ENCODE results near the gene ANKS1A. TPM values are rescaled to one million over a fixed set of nuclear protein-coding genes. Genes with fewer than 3 reads are reported as not detected.

Gene ANKS1A
- total and polyA plus RNA-seq, 9 donors, result 16.0 to 45.0 (median 27.3) TPM

DNA sequence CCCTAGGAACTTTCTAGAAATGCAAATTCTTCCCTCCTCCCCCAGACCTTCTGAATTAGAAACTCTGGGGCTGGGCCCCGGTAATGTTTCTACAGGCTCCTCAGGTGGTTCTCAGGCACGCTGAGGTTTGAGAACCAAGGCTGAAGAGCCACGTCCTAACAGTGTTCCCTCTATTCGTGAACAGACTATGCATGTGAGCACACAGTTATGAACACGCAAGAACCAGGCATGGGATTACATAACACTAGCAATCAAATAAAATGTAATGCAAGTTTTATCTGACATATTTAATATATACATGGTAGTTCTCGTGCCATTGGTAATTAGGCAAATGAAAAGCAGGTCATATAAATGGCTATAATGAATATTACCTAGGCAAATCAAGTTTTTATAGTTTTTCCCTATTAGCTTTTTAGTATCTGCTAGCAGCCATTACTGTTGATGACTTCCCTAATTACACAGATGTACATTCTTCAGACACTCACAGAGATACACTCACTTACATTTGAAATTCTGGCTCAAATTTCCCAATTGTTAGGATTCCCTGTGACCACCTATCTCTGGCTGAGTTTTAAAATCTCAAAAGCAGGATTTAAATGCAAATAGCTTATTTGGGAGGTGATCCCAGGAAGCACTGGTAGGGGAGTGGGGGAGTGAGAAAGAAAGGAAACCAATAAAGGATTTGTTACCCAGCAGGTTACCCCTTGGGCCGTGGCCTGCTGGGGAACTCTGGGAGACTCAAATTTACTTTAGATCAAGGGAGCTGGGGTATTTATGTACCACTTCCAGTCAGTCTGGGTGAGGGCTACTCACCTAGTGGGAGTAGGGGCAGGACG lies 148.0 kb downstream of the ANKS1A start:
- Histone ChIP-seq H3K27me3 (no peaks in the 10 kb centered on the region), H3K4me1 (ENCODE audit: insufficient read depth) (no peaks in the 10 kb centered on the region), H3K4me3 (no peak overlapping the region), H3K27ac (no peak overlapping the region), H3K36me3 (no peaks in the 10 kb centered on the region), H3K9me3 (no peaks in the 10 kb centered on the region)
- 70 to 76% (median 73%) methylated on average over 8 of the region's 8 CpGs for WGBS, 3 donors
- TF ChIP-seq, protein P1, sequence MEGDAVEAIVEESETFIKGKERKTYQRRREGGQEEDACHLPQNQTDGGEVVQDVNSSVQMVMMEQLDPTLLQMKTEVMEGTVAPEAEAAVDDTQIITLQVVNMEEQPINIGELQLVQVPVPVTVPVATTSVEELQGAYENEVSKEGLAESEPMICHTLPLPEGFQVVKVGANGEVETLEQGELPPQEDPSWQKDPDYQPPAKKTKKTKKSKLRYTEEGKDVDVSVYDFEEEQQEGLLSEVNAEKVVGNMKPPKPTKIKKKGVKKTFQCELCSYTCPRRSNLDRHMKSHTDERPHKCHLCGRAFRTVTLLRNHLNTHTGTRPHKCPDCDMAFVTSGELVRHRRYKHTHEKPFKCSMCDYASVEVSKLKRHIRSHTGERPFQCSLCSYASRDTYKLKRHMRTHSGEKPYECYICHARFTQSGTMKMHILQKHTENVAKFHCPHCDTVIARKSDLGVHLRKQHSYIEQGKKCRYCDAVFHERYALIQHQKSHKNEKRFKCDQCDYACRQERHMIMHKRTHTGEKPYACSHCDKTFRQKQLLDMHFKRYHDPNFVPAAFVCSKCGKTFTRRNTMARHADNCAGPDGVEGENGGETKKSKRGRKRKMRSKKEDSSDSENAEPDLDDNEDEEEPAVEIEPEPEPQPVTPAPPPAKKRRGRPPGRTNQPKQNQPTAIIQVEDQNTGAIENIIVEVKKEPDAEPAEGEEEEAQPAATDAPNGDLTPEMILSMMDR (IDR thresholded peaks at IDR 0.05), result no peak
- TF ChIP-seq POLR2A (IDR thresholded peaks at IDR 0.05) (no peak), EP300 (IDR thresholded peaks at IDR 0.05) (no peak)
- intact Hi-C loops (cut with DNase I), result no loop called here
- DNase-seq, result no peak

DNA sequence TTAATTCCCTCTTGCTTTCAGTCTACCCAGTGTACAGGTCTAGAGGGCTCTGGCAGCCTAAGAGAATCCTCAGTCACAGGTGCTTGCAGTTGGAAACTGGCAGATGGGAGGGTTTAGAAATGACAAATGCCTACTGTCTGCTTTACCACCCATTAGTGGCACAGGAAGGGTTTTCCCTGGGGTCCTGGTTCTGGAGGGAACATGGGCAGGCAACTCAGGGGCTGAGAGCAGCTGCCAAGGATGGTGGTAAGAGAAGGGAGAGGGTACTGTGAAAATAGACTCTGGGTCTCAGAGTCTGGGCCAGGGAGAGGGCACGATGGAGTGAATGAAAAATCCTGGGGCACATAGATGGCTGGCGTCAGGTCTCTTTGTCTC lies 148.6 kb downstream of the ANKS1A start:
- no peak for DNase-seq
- no peaks in the 10 kb centered on the region for H3K27me3 ChIP-seq
- TF ChIP-seq POLR2A (IDR thresholded peaks at IDR 0.05), result no peak
- no peak for TF ChIP-seq EP300 (IDR thresholded peaks at IDR 0.05)
- TF ChIP-seq, protein P1 (IDR thresholded peaks at IDR 0.05), result no peak
- no peaks in the 10 kb centered on the region for H3K9me3 ChIP-seq
- no peak overlapping the region for H3K4me3 ChIP-seq
- WGBS, 3 donors, result 89 to 96% (median 95%) methylated on average over 2 of the region's 2 CpGs
- H3K27ac ChIP-seq, result no peak overlapping the region
- H3K4me1 ChIP-seq (ENCODE audit: insufficient read depth), result no peaks in the 10 kb centered on the region
- H3K36me3 ChIP-seq, result no peaks in the 10 kb centered on the region
- intact Hi-C loops (cut with DNase I), result no loop called here

DNA sequence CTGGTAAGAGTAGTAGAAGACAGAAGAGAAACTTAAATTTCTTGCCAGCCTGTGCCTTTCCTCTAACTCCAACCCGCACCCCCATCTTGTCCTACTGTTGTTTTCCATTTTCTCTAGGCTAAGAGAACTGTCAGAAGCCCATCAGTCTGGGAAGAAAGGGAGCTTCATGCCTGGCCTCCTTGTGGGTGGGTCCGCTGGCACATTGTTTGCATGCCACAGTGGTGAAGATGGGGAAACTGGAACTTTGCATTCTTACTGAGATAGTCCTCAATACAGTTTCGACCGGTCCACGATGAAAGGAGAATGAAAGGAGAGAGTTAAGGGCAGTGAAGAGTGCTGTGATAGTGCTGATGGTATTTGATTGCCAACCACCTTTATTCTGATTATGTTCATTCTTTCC lies 149.0 kb downstream of the ANKS1A start:
- Histone ChIP-seq H3K9me3 (no peaks in the 10 kb centered on the region), H3K27ac (no peak overlapping the region), H3K36me3 (no peaks in the 10 kb centered on the region), H3K4me1 (ENCODE audit: insufficient read depth) (no peaks in the 10 kb centered on the region), H3K27me3 (no peaks in the 10 kb centered on the region), H3K4me3 (no peak overlapping the region)
- whole genome bisulfite sequencing, 3 donors, result 91 to 97% (median 97%) methylated on average over 5 of the region's 5 CpGs
- TF ChIP-seq EP300 (IDR thresholded peaks at IDR 0.05), result no peak
- TF ChIP-seq, protein P1 (IDR thresholded peaks at IDR 0.05), result no peak
- no peak for TF ChIP-seq POLR2A (IDR thresholded peaks at IDR 0.05)
- intact Hi-C loops (cut with DNase I), result no loop called here
- DNase-seq, result no peak

DNA sequence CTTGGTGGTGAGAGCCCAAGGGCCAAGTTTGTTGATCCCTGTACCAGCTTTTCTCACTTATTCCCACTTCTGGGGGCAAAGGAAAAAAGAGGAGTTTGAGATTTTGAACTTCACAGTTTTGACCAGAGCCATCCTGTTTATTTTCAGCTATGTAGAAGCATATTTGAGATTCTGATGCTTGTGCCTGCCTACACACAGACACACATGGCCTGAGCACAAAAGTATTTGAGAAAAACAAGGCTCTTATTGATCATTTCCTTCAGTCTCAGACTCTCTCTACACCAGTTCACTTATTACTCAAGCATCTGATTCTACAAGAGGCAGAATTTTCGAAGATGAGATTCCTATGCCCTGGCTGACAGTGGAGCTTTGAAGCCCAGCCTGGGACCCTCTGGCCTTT lies 151.3 kb downstream of the ANKS1A start:
- intact Hi-C loops (cut with DNase I), result no loop called here
- Histone ChIP-seq H3K9me3 (no peaks in the 10 kb centered on the region), H3K27ac (no peak overlapping the region), H3K27me3 (no peaks in the 10 kb centered on the region), H3K4me1 (ENCODE audit: insufficient read depth) (peaks cover 6% of the 10 kb centered on the region), H3K36me3 (no peaks in the 10 kb centered on the region), H3K4me3 (no peak overlapping the region)
- TF ChIP-seq POLR2A (IDR thresholded peaks at IDR 0.05), result no peak
- TF ChIP-seq, protein P1 (IDR thresholded peaks at IDR 0.05), result no peak
- DNase-seq, result no peak
- WGBS, 3 donors, result 64 to 86% (median 69%) methylated on average over 1 of the region's 1 CpG

Measured in ovary (tissue), 9 donors.